Ishikawa (cell line): Measurements from ENCODE around the gene U2SURP.

Experiments
- CEBPB ChIP-seq: IDR thresholded peaks from 2 replicates; pipeline ENCODE4 v1.6.1; 2012
- CREB1 ChIP-seq: IDR thresholded peaks from 2 replicates; pipeline ENCODE4 v1.6.1; 2012; ENCODE audit warnings: low read depth
- EGR1 ChIP-seq: IDR thresholded peaks from 2 replicates; pipeline ENCODE4 v1.6.1; 2012
- EP300 ChIP-seq: IDR thresholded peaks from 2 replicates; pipeline ENCODE4 v1.6.1; 2012; ENCODE audit warnings: borderline replicate concordance
- FOXM1 ChIP-seq: IDR thresholded peaks from 2 replicates; pipeline ENCODE4 v1.6.1; 2012; ENCODE audit warnings: low read depth, borderline replicate concordance
- NFIC ChIP-seq: IDR thresholded peaks from 2 replicates; pipeline ENCODE4 v1.6.1; 2012
- RAD21 ChIP-seq: IDR thresholded peaks from 2 replicates; pipeline ENCODE4 v1.6.1; 2012; ENCODE audit warnings: low read depth
- TAF1 ChIP-seq: IDR thresholded peaks from 2 replicates; pipeline ENCODE4 v1.6.1; 2012; ENCODE audit warnings: low read depth, mild to moderate bottlenecking
- TCF12 ChIP-seq: IDR thresholded peaks from 2 replicates; pipeline ENCODE4 v1.6.1; 2012; ENCODE audit warnings: low read depth
- TEAD4 ChIP-seq: IDR thresholded peaks from 2 replicates; pipeline ENCODE4 v1.6.1; 2012
- YY1 ChIP-seq: IDR thresholded peaks from 2 replicates; pipeline ENCODE4 v1.6.1; 2012; ENCODE audit warnings: low read depth
- ZBTB7A ChIP-seq: IDR thresholded peaks from 2 replicates; pipeline ENCODE4 v1.6.1; 2012; ENCODE audit warnings: low read depth
- TF ChIP-seq, protein P1 (sequence below): IDR thresholded peaks from 2 replicates; pipeline ENCODE4 v1.6.1; 2012
- TF ChIP-seq, protein P2 (sequence below): IDR thresholded peaks from 2 replicates; pipeline ENCODE4 v1.6.1; 2012
- TF ChIP-seq, protein P3 (sequence below): IDR thresholded peaks from 2 replicates; pipeline ENCODE4 v1.6.1; 2012; ENCODE audit warnings: low read depth, mild to moderate bottlenecking

Gene U2SURP

GRCh38 chr3:142983318-142983717 is 18.1 kb upstream of the U2SURP start:
- TF ChIP-seq ZBTB7A (no peak), EP300 (no peak), EGR1 (no peak), TAF1 (no peak), YY1 (no peak), TCF12 (no peak), TEAD4 (no peak), FOXM1 (no peak), CREB1 (no peak), RAD21 (no peak), NFIC (no peak), CEBPB (no peak)
- TF ChIP-seq, protein P1, sequence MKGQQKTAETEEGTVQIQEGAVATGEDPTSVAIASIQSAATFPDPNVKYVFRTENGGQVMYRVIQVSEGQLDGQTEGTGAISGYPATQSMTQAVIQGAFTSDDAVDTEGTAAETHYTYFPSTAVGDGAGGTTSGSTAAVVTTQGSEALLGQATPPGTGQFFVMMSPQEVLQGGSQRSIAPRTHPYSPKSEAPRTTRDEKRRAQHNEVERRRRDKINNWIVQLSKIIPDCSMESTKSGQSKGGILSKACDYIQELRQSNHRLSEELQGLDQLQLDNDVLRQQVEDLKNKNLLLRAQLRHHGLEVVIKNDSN, result no peak
- TF ChIP-seq, protein P2, sequence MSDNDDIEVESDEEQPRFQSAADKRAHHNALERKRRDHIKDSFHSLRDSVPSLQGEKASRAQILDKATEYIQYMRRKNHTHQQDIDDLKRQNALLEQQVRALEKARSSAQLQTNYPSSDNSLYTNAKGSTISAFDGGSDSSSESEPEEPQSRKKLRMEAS, result no peak
- TF ChIP-seq, protein P3, sequence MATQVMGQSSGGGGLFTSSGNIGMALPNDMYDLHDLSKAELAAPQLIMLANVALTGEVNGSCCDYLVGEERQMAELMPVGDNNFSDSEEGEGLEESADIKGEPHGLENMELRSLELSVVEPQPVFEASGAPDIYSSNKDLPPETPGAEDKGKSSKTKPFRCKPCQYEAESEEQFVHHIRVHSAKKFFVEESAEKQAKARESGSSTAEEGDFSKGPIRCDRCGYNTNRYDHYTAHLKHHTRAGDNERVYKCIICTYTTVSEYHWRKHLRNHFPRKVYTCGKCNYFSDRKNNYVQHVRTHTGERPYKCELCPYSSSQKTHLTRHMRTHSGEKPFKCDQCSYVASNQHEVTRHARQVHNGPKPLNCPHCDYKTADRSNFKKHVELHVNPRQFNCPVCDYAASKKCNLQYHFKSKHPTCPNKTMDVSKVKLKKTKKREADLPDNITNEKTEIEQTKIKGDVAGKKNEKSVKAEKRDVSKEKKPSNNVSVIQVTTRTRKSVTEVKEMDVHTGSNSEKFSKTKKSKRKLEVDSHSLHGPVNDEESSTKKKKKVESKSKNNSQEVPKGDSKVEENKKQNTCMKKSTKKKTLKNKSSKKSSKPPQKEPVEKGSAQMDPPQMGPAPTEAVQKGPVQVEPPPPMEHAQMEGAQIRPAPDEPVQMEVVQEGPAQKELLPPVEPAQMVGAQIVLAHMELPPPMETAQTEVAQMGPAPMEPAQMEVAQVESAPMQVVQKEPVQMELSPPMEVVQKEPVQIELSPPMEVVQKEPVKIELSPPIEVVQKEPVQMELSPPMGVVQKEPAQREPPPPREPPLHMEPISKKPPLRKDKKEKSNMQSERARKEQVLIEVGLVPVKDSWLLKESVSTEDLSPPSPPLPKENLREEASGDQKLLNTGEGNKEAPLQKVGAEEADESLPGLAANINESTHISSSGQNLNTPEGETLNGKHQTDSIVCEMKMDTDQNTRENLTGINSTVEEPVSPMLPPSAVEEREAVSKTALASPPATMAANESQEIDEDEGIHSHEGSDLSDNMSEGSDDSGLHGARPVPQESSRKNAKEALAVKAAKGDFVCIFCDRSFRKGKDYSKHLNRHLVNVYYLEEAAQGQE, result no peak

DNA sequence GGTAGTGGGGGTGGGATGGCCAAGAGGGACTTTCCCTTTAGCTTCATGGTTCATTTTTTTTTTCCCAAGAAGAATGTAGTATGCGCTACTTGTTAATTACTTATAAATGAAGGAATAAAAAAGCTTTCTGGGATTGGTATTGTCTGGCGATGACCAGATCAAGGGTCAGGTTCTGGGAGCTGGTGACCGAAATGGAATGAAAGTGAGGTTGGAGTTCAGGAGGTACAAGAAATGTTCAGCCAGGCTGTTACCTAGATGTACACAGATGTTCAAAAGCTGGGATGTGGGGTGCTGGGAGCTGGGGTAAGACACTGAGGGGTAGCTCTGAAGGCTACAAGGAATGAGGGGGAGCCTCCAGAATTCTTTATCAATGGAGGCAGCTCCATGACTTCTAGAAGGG is 17.1 kb upstream of the U2SURP start:
- no peak for TF ChIP-seq CREB1
- TF ChIP-seq ZBTB7A, result no peak
- no peak for TF ChIP-seq RAD21
- no peak for TF ChIP-seq EGR1
- TF ChIP-seq TEAD4, result no peak
- no peak for TF ChIP-seq NFIC
- TF ChIP-seq, protein P2, result no peak
- no peak for TF ChIP-seq CEBPB

DNA sequence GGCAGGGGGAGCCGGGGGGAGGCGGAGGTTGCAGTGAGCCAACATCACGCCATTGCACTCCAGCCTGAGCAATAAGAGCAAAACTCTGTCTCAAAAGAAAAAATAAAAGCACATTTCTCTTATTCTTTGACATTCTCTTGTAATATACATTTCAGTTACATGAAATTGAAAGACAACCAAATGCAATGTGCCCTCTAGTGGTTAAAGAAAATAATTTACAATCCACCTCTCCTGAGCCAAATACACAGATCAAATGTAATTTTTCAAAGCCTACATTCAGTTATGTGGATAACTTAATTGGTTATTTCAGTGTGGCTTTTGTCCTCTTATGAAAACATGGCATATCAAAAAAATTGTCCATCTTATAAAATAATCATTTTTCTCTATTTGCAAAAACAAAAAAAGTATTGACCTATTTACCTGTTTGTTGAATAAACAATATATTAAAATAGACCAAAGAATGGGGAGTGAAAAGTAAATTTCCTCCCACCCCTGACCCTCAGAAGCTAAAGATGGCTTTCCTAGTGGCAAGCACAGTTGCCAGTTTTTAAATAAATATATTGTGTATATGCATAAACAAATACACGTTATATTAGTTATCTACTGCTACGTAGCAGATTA is 14.2 kb upstream of the U2SURP start:
- TF ChIP-seq TAF1 (no peak), RAD21 (peak; percentile 66), EP300 (no peak)

- no peak for TF ChIP-seq YY1
- TF ChIP-seq TEAD4, result no peak
- no peak for TF ChIP-seq FOXM1
- TF ChIP-seq CEBPB, result no peak
- no peak for TF ChIP-seq RAD21
- no peak for TF ChIP-seq TCF12
- TF ChIP-seq EP300, result no peak
- TF ChIP-seq, protein P1, result no peak
- TF ChIP-seq, protein P3, result no peak
- TF ChIP-seq, protein P2, result no peak
- no peak for TF ChIP-seq EGR1
These were observed 13.7 kb upstream of the U2SURP start for GRCh38 chr3:142987707-142988106.

DNA sequence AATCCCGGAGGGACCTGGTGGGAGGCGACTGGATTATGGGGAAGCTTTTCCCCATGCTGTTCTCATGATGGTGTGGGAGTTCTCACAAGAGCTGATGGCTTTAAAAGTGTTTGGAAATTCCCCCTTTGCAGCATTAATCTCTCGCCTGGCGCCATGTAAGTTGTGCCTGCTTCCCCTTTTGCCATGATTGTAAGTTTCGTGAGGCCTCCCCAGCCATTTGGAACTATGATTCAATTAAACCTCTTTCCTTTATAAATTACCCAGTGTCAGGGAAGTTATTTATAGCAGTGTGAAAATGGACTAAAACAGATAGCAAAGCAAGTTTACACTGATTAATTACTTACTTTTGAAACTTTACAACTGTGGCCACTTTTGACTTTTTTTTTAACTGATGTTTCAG is 10.6 kb upstream of the U2SURP start:
- TF ChIP-seq, protein P1, result no peak
- TF ChIP-seq CEBPB (no peak), RAD21 (no peak), ZBTB7A (no peak), FOXM1 (no peak), TAF1 (no peak), CREB1 (no peak), EP300 (no peak), EGR1 (no peak), TEAD4 (no peak)
- TF ChIP-seq, protein P3, result no peak
